Hematopoietic multipotent progenitor cell treated with erythropoietin and hydrocortisone succinate and interleukin-3 and kit ligand, for 17 days (in vitro differentiated cells): ENCODE measurements around the gene PRR16.

Experiments
- DNase-seq: peaks from one replicate; pipeline ENCODE4 v3.0.0-alpha.2; 2015; ENCODE audit warnings: low spot score

PRR16 gene

DNA sequence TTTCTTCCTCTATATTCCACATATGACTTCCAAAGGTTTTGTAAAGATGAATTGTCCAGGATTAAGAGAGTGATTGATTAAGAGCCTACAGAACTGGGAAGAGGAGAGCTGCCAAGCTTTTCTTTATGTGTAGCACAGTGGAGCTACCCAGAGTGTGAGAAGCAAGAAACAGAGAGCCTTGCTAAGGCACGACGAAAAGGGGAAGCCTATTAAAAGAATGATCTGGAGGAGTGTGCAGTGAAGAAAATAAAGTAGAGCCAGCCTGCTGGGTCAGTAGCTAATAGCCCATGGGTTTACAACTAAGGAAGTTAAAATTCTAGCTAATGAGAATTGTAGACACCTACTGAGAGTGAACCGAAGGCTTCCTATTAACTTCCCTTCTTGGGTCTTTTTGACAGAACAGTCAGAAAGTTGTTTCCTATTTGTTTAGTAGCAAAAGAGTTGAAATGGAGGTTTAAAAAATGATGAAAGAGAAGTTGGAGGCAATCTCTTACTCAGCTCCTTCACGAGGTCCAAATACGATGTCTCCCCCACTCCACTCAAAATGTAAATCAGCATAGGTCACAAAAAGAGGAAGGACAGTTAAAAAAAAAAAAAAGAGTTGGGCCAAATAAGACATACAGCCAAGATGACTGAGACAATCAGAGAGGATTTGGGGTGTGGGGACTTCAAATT, 957 bp upstream of the PRR16 start:
- no peak for DNase-seq

- no peak for DNase-seq
Observed at GRCh38 chr5:120464627-120465435, 731 bp downstream of the PRR16 start.

GRCh38 chr5:120465436-120465961, 1.4 kb downstream of the PRR16 start:
- no peak for DNase-seq

DNA sequence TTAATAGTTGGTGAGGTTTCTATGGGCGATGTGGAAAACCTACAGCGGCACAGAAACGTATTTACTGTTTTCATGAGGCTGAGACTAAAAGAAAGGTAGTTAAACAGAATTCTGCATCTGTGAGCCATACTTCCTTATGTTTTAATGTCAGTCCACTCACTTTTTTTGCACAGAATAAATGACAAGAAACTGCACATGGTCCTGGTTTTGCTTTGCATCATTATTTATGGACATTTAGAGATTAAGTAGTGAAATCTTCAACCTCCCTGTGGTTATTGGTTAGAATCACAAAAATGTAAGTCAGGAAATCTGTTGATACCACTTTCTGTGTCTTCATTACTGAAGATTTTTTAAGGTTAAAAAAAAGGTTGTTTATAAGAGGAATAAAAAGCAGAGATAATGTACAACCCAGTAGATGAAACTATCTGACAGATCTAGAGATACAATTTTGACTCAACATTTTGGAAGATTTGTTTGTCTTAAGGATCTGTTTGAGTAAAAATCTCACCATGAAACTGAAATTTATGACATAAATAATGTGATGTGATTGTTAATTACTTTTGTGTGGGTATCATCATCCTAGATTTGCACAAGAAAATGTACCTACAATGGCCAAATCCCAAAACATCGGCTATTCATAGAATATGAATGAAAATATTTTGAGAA, 2.4 kb downstream of the PRR16 start:
- no peak for DNase-seq

GRCh38 chr5:120471971-120472370, 7.9 kb downstream of the PRR16 start:
- no peak for DNase-seq

DNA sequence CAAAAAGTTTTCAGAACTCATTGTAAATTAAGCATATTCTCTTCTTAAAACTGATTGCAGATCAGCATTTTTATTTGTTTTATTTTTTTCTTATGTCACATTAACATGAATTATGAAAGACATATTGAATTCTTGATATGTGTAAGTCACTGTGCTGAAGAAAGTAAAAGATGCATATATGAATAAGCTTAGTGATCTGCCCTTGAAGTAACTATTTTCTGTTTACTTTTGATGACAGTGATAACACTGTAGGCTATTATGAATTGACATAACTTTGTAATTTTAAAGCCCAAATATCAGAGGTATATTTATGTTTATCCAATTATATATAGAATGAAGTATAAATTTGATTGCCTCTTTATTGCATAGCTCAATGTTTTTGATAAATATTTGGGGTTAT, 8.8 kb downstream of the PRR16 start:
- no peak for DNase-seq

DNA sequence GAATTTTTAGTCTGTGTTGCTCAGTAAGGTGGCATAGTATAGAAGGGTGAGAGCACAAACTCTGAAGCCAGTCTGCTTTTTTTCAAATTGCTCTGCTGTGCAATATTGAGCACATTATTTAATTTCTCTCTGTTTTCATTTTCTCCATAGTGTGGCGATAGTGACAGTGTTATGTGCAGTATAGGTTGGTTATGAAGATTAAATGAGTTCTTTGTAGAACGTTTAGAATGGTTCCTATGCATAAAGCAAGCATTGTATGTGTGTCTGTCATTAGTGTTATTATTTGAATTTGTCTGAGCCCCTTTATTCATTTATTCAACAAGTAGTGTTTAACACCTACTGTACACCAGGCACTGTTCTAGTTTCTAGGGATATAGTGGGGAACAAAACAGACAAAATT, 9.2 kb downstream of the PRR16 start:
- DNase-seq = no peak

- no peak for DNase-seq
Observed at GRCh38 chr5:120476063-120476462, 12.0 kb downstream of the PRR16 start.

- no peak for DNase-seq
Observed at GRCh38 chr5:120479066-120479465, 15.0 kb downstream of the PRR16 start.

- DNase-seq = no peak
Observed at GRCh38 chr5:120499876-120500563, 35.9 kb downstream of the PRR16 start.

DNA sequence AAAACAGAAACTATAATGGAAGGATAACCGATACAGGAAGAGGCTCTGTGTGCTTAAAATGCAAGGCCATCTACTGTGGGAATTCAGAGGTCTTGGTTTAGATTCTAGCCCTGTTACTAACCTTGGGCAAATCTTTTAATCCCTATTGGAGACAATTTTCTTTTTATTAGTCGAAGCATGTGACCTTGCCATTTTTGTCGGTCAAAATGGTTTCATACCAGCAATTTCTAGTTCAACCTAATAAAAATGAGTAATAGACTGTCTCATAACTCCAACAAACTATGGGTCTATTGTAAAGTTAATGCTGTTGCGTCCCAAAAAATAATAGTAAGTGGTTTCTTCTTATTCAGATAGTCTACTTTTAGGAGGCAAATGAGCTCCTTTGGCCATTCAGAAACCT, 38.4 kb downstream of the PRR16 start:
- DNase-seq = no peak

GRCh38 chr5:120503341-120503740, 39.2 kb downstream of the PRR16 start:
- DNase-seq = no peak

DNA sequence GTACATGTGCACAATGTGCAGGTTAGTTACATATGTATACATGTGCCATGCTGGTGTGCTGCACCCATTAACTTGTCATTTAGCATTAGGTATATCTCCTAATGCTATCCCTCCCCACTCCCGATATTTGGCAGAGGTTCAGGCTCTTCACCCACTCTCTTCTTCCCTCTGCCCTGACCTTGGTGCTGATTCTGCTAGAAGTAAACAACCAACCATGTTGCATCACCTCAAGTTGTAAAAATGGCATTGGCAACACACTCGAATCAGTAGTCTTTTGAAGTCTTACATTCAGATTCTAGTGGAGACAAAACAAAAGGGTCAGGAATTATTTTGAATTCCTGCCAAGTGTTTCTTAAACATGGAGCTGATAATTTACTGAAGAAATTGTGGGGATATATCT, 40.0 kb downstream of the PRR16 start:
- no peak for DNase-seq

DNA sequence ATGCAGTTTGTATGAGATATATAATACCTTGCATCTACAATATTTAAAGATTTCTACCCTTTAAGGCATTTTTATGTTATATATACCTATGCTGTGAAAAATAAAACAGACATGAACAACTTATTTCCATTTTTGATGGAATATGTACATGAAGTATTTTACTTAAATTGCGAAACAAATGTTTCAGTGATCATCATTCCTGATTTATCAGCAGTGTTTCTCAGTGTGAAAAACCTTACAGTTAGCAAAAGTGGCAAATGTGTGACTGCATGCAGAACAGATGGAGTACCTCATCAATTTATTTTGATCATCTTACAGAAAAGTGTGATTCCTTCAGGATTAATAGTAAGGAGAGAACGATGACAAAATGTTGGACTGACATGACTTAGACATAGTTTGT, 43.1 kb downstream of the PRR16 start:
- DNase-seq = no peak

- no peak for DNase-seq
Observed at GRCh38 chr5:120507800-120508463, 43.8 kb downstream of the PRR16 start.

- DNase-seq = no peak
Observed at GRCh38 chr5:120509053-120509452, 45.0 kb downstream of the PRR16 start.

GRCh38 chr5:120510098-120510637, 46.1 kb downstream of the PRR16 start:
- DNase-seq = no peak

DNA sequence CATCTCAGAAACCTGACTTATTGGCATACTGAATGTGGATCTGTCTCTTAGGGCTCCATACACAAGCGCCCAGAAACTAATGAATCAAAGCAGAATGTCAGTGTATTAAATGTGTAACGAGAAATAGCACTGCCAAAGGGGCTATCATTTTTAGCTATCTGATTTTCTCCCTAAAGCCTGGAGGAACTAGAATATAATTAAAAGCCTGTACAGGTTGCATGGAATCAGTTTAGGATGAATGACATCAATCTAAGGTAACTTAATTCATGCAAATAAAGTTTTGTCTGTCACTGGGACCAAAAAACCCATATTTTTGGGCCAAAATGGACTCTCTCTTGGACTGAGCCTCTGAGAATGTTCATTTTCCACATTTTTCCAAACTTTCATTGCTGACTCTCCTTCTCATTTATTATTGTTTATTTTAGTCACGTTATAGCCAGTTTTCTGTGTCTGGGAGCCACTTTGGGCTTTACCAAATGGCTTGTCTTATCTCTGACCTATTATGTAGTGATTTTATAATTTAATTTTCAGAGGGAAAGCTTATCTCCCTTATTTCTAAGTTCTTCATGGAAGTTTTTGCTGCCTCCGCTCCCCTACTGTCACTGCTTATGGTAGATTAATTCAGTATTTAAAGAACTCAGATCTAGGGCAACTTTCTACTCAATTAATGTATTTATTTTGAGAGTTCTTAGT, 47.0 kb downstream of the PRR16 start:
- no peak for DNase-seq

DNA sequence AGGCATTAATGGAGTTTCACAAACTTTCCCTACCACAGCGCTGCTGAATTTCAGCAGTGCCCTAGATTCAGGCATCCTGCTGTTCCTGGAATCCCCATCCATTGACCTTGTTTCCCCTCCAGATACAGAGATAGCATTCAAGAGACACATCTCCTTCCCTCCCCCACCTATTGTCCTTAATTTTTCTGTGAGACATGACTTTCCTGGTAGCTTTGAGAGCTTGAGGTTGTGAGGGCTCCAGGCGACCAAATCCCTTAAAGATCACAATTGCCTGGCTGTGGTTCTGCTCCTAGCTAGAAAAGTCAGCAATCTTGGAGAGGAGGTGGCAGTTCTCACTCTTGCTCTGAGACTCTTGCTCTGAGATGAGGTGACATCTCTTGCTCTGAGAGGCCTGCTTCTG, 48.0 kb downstream of the PRR16 start:
- no peak for DNase-seq

DNA sequence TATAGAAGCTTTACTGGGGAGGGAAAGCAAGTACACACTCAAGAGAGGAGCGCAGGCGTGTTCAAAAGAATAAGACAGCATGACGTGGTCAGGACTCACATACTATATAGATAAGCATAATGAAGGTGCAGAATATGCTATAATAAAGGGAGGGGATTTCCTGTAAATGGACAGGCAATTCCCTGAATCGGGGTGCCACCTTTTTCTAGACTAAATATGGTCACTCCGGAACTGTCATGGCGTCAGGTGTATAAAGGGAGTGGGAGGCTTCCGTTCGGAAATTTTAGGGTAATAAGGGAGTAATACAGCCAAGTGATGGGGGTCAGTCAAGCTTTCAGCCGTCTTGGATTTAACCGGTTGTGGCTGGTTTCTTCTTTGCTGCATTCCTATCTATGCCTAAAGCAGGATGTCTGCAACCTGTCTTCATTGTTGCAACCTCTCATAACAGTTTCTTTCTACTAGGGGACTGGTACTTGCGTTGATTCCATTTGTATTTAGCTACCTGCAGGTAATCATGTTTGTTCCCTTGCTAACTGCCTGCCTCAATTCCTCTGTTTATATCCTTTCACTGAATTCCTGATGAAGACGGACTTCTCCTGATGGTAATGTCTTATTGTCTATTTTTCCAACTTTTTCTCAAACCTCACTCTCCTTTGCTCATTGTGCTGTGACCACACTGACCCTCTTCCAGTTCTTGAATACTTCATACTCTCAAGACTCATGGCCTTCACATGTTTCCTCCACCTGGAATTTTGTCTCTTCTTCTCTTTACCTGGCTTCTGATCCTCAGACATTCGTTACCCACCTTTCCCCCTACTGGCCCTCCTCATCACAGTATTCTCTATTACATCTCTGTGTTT, 48.9 kb downstream of the PRR16 start:
- no peak for DNase-seq
